H9 (cell line): ENCODE measurements around the gene TMEM123. TPM values are rescaled to one million over a fixed set of nuclear protein-coding genes. Genes with fewer than 3 reads are reported as not detected.

Experiments used
- DNase-seq: peaks from one replicate; pipeline ENCODE4 v3.0.0-alpha.2; 2017
- H2AFZ ChIP-seq: one replicate; pipeline ENCODE4 v1.6.1; 2013; ENCODE audit warnings: mild to moderate bottlenecking, low read length, control low read depth, moderate library complexity
- H2AK5ac ChIP-seq: 2 replicates; pipeline ENCODE4 v1.6.1; 2013; ENCODE audit warnings: low read length, control low read depth, mixed read lengths; ENCODE audit not compliant: insufficient read length
- H2BK120ac ChIP-seq: one replicate; pipeline ENCODE4 v1.6.1; 2013; ENCODE audit warnings: low read depth, mild to moderate bottlenecking, low read length, control low read depth, inconsistent platforms; ENCODE audit not compliant: poor library complexity, severe bottlenecking
- H2BK12ac ChIP-seq: 2 replicates; pipeline ENCODE4 v1.6.1; 2013; ENCODE audit warnings: low read length, control low read depth, mixed read lengths, low read depth; ENCODE audit not compliant: insufficient read length
- H2BK15ac ChIP-seq: 2 replicates; pipeline ENCODE4 v1.6.1; 2013; ENCODE audit warnings: low read depth, low read length, control low read depth
- H2BK20ac ChIP-seq: one replicate; pipeline ENCODE4 v1.6.1; 2013; ENCODE audit warnings: low read depth, mild to moderate bottlenecking, low read length, control low read depth, inconsistent platforms; ENCODE audit not compliant: poor library complexity, severe bottlenecking
- H2BK5ac ChIP-seq: 2 replicates; pipeline ENCODE4 v1.6.1; 2013; ENCODE audit warnings: low read length, control low read depth, mixed read lengths; ENCODE audit not compliant: insufficient read length
- H3K14ac ChIP-seq: 2 replicates; pipeline ENCODE4 v1.6.1; 2013; ENCODE audit warnings: low read length, control low read depth; ENCODE audit not compliant: insufficient read depth
- H3K18ac ChIP-seq: 2 replicates; pipeline ENCODE4 v1.6.1; 2013; ENCODE audit warnings: low read depth, mild to moderate bottlenecking, mixed read lengths, low read length, control low read depth; ENCODE audit not compliant: insufficient read length
- H3K23ac ChIP-seq: 2 replicates; pipeline ENCODE4 v1.6.1; 2013; ENCODE audit warnings: low read length, control low read depth, mixed read lengths, low read depth; ENCODE audit not compliant: insufficient read length
- H3K23me2 ChIP-seq: 2 replicates; pipeline ENCODE4 v1.6.1; 2013; ENCODE audit warnings: low read depth, mild to moderate bottlenecking, mixed read lengths, low read length, control low read depth; ENCODE audit not compliant: insufficient read length, poor library complexity, severe bottlenecking
- H3K27ac ChIP-seq: 2 replicates; pipeline ENCODE4 v1.5.1; 2013; ENCODE audit warnings: low read length, control low read depth, mixed read lengths, low read depth; ENCODE audit not compliant: insufficient read length
- H3K27me3 ChIP-seq: 2 replicates; pipeline ENCODE4 v1.6.1; 2013; ENCODE audit warnings: low read length, control low read depth, inconsistent platforms; ENCODE audit not compliant: insufficient read depth
- H3K4ac ChIP-seq: 2 replicates; pipeline ENCODE4 v1.6.1; 2013; ENCODE audit warnings: low read depth, mild to moderate bottlenecking, control low read depth, inconsistent platforms, low read length, moderate library complexity
- H3K4me1 ChIP-seq: 2 replicates; pipeline ENCODE4 v1.6.1; 2013; ENCODE audit warnings: low read length, control low read depth, inconsistent platforms; ENCODE audit not compliant: insufficient read depth
- H3K4me2 ChIP-seq: 2 replicates; pipeline ENCODE4 v1.6.1; 2013; ENCODE audit warnings: low read length, control low read depth, mixed read lengths; ENCODE audit not compliant: insufficient read length, insufficient read depth
- H3K56ac ChIP-seq: 2 replicates; pipeline ENCODE4 v1.6.1; 2013; ENCODE audit warnings: low read depth, mild to moderate bottlenecking, mixed read lengths, low read length, control low read depth; ENCODE audit not compliant: insufficient read length
- H3K79me1 ChIP-seq: 2 replicates; pipeline ENCODE4 v1.6.1; 2013; ENCODE audit warnings: low read depth, mild to moderate bottlenecking, moderate library complexity, low read length, control low read depth, inconsistent platforms; ENCODE audit not compliant: insufficient read depth, poor library complexity, severe bottlenecking
- H3K79me2 ChIP-seq: 2 replicates; pipeline ENCODE4 v1.6.1; 2013; ENCODE audit warnings: low read length, control low read depth, inconsistent platforms; ENCODE audit not compliant: insufficient read depth
- H3K9ac ChIP-seq: 2 replicates; pipeline ENCODE4 v1.6.1; 2013; ENCODE audit warnings: low read length, control low read depth, mixed read lengths; ENCODE audit not compliant: insufficient read length; ENCODE audit errors: extremely low read depth
- H3K9me3 ChIP-seq: one replicate; pipeline ENCODE4 v1.6.1; 2013; ENCODE audit warnings: low read depth, low read length, inconsistent platforms; ENCODE audit not compliant: control insufficient read depth
- H3T11ph ChIP-seq: one replicate; pipeline ENCODE4 v1.6.1; 2013; ENCODE audit warnings: mild to moderate bottlenecking, low read length, control low read depth, inconsistent platforms
- H4K20me1 ChIP-seq: one replicate; pipeline ENCODE4 v1.6.1; 2013; ENCODE audit not compliant: control insufficient read depth, insufficient read length, insufficient read depth
- H4K5ac ChIP-seq: 2 replicates; pipeline ENCODE4 v1.6.1; 2013; ENCODE audit warnings: low read depth, mild to moderate bottlenecking, mixed read lengths, low read length, control low read depth; ENCODE audit not compliant: insufficient read length
- H4K8ac ChIP-seq: replicated peaks from 2 replicates; pipeline ENCODE4 v1.6.1; 2013; ENCODE audit warnings: low read length, control low read depth, mixed read lengths, low read depth; ENCODE audit not compliant: insufficient read length
- H4K91ac ChIP-seq: 2 replicates; pipeline ENCODE4 v1.6.1; 2013; ENCODE audit warnings: low read depth, mild to moderate bottlenecking, moderate library complexity, mixed read lengths, low read length, control low read depth; ENCODE audit not compliant: insufficient read length
- H3K27ac Mint-ChIP-seq, 3 experiments: 2 replicates in 2 of 3; 3 replicates in 1 of 3; pipeline ENCODE4 v1.8.0; 2020 to 2021; ENCODE audit warnings: mixed read lengths in 3 of 3, mild to moderate bottlenecking in 1 of 3, moderate library complexity in 1 of 3
- H3K27me3 Mint-ChIP-seq: 2 replicates; pipeline ENCODE4 v1.8.0; 2021; ENCODE audit warnings: low read depth, mild to moderate bottlenecking, moderate library complexity, mixed read lengths
- H3K36me3 Mint-ChIP-seq, 3 experiments: 2 replicates in 2 of 3; 3 replicates in 1 of 3; pipeline ENCODE4 v1.8.0; 2020 to 2021; ENCODE audit warnings: low read depth in 3 of 3, mixed read lengths in 3 of 3; ENCODE audit not compliant: insufficient read depth in 1 of 3
- H3K4me1 Mint-ChIP-seq, 2 experiments: 2 replicates each; pipeline ENCODE4 v1.8.0; 2020; ENCODE audit warnings: mixed read lengths in 2 of 2
- H3K4me3 Mint-ChIP-seq, 2 experiments: 2 replicates in 1 of 2; 3 replicates in 1 of 2; pipeline ENCODE4 v1.8.0; 2020 to 2021; ENCODE audit warnings: mild to moderate bottlenecking in 2 of 2, mixed read lengths in 2 of 2, moderate library complexity in 1 of 2
- H3K9me3 Mint-ChIP-seq, 2 experiments: 2 replicates in 1 of 2; 3 replicates in 1 of 2; pipeline ENCODE4 v1.8.0; 2020; ENCODE audit warnings: mild to moderate bottlenecking in 2 of 2, mixed read lengths in 2 of 2, moderate library complexity in 1 of 2
- WGBS: extraction: QIAGEN DNeasy Blood & Tissue Kit; methylation state at CpG from one replicate; pipeline ENCODE4 v1.1.7; 2013; ENCODE audit warnings: missing lambda C conversion rate, low lambda C conversion rate, mixed read lengths; ENCODE audit not compliant: insufficient read length; ENCODE audit errors: extremely low coverage; 5-methylcytosine and 5-hydroxymethylcytosine counted together
- total RNA-seq: library from RNA; stranded (reverse); gene quantifications from 2 replicates; pipeline ENCODE4 v1.2.1, GENCODE V29; 2021
- TF ChIP-seq, protein P1 (sequence below): fragments of 200-600 bp; sonication (generic); conservative IDR thresholded peaks from 3 replicates; pipeline ENCODE4 v1.8.0; 2021; ENCODE audit warnings: antibody characterized with exemption, mild to moderate bottlenecking

TMEM123 gene
- total RNA-seq, 1 experiment from 2014 or later: 76.7 TPM

DNA sequence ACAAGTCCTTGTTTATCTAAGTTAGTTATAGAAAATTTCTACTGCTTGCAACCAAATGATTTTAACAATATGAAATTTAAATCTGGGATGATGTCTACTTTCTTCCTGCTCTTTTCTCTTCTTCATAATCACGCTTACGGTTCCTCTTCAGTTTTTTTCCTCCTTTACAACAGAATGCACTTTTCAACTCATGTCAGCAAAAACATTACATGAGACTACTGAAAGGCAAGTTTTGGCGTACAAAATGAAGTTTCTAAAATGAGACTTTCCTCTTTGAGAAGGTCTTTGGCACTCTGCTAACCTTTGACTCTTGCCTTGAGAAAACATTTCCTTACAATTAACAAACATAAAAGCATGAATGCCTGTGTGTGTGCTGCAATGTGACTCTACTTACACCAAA is 23.3 kb downstream of the TMEM123 start:
- Histone ChIP-seq H2BK15ac (no peak overlapping the region), H2AK5ac (no peak overlapping the region), H3K79me1 (no peaks in the 10 kb centered on the region), H3K23ac (no peak overlapping the region), H3K14ac (no peak overlapping the region), H2AFZ (no peak overlapping the region), H2BK20ac (no peak overlapping the region), H3K79me2 (no peaks in the 10 kb centered on the region), H3K27ac (no peak overlapping the region), H3K56ac (no peak overlapping the region), H4K5ac (no peak overlapping the region), H2BK5ac (no peak overlapping the region), H3K18ac (no peak overlapping the region), H3K9ac (no peak overlapping the region), H2BK120ac (no peak overlapping the region), H3K23me2 (no peaks in the 10 kb centered on the region), H3T11ph (no peak overlapping the region), H4K8ac (no peak overlapping the region), H4K20me1 (no peaks in the 10 kb centered on the region), H3K4ac (no peak overlapping the region), H3K27me3 (no peaks in the 10 kb centered on the region), H3K9me3 (no peaks in the 10 kb centered on the region), H4K91ac (no peak overlapping the region), H3K4me1 (peaks cover 4% of the 10 kb centered on the region; the same call in 1 of the 2 replicates), H3K4me2 (no peak overlapping the region), H2BK12ac (no peak overlapping the region)
- WGBS: no CpG with 5 or more reads among the region's 3 CpGs
- peaks cover 11 to 17% of the 10 kb centered on the region in 2 experiments for H3K4me1 Mint-ChIP-seq
- H3K9me3 Mint-ChIP-seq: peaks cover 24 to 29% of the 10 kb centered on the region in 2 experiments
- H3K27me3 Mint-ChIP-seq: peaks cover 4% of the 10 kb centered on the region; the same call in 1 of the 2 replicates
- H3K27ac Mint-ChIP-seq: no peak overlapping the region
- TF ChIP-seq, protein P1, sequence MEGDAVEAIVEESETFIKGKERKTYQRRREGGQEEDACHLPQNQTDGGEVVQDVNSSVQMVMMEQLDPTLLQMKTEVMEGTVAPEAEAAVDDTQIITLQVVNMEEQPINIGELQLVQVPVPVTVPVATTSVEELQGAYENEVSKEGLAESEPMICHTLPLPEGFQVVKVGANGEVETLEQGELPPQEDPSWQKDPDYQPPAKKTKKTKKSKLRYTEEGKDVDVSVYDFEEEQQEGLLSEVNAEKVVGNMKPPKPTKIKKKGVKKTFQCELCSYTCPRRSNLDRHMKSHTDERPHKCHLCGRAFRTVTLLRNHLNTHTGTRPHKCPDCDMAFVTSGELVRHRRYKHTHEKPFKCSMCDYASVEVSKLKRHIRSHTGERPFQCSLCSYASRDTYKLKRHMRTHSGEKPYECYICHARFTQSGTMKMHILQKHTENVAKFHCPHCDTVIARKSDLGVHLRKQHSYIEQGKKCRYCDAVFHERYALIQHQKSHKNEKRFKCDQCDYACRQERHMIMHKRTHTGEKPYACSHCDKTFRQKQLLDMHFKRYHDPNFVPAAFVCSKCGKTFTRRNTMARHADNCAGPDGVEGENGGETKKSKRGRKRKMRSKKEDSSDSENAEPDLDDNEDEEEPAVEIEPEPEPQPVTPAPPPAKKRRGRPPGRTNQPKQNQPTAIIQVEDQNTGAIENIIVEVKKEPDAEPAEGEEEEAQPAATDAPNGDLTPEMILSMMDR: no peak
- peaks cover 32 to 41% (median 33%) of the 10 kb centered on the region in 3 experiments for H3K36me3 Mint-ChIP-seq
- DNase-seq: no peak
- H3K4me3 Mint-ChIP-seq: no peak overlapping the region
